ENCODE results near the gene ANO8. TPM values are rescaled to one million over a fixed set of nuclear protein-coding genes. Genes with fewer than 3 reads are reported as not detected.

ANO8 gene
- total RNA-seq, 1 donor from 2014 or later, result 13.4 TPM

DNA sequence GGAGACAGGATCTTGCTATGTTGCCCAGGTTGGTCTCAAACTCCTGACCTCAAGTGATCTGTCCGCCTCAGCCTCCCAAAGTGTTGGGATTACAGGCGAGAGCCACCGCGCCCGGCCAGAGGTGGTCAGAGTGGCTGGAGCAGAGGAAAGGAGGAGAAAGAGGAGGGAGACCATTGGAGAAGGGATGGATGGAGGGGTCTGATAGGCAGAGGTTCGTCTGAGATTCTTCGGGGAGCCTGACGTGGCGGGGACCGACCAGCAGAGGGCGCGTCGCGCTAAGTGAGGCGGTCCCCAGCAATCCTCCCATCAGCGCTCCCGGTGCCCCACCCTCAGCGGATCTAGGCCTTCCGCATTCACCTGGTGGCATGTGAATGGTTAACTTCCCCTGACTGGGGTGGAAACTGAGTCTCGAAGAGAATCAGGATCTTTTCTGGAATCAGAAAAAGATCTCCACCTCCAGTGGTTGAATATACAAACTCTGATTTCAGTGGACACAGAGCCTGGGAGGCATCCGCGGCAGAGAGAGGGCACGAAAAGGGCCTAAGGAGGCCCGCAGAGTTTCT, 11.5 kb upstream of the ANO8 start:
- intact Hi-C loops (cut with micrococcal nuclease), result loop anchor here (1.0 kb wide), 1 partner anchor 40 kb away; no protein-coding TSS in a partner anchor

DNA sequence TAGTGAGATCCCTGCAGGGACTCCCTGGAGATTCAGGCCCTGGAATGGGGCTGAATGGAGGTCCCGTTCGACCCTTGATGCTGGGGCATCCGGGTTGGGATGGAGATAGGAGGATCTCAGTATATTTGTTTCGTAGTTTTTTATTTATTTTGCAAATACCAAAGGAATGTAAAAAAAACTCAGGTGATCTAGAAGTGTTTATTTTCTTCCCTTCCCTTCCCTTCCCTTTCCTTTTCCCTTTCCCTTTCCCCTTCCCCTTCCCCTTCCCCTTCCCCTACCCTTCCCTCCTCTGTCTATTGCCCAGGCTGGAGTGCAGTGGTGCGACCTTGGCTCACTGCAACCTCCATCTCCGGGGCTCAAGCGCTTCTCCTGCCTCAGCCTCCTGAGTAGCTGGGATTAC, 7.2 kb upstream of the ANO8 start:
- intact Hi-C loops (cut with micrococcal nuclease), result no loop called here

DNA sequence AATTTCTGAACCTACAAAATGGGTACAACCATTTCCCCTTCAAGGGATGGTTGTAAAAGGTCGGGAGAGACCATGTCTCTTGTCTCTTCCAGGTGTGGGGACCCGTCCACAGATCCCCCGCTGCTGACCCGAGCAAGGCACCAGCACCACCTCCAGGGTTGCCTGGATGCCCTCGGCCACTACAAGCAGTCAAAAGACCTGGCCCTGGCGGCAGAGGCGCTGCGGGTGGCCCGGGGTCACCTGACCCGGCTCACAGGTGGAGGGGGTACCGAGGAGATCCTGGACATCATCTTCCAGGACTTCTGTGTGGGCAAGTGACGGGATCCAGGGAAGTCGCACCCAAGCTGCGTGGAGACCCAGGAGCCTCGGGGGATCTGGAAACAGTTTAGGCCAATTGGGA, 6.7 kb upstream of the ANO8 start:
- intact Hi-C loops (cut with micrococcal nuclease), result no loop called here

DNA sequence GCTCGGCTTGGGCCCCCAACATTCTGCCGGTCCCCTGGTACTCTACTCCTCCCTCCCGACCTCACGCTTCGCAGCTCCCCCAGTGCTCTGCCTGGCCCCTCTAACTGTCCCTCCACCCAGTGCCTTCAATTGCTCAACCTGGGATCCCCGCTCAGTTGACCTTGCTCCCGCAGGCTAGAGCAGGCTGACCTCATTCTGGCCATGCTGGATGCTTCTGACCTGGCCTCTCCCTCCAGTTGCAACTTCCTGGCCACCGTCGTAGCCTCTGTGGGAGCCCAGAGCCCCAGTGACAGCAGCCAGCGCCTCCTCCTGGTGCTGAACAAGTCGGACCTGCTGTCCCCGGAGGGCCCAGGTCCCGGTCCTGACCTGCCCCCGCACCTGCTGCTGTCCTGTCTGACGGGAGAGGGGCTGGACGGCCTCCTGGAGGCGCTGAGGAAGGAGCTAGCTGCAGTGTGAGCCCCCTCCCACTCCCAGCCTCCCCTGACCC, 6.3 kb upstream of the ANO8 start:
- intact Hi-C loops (cut with micrococcal nuclease), result no loop called here

DNA sequence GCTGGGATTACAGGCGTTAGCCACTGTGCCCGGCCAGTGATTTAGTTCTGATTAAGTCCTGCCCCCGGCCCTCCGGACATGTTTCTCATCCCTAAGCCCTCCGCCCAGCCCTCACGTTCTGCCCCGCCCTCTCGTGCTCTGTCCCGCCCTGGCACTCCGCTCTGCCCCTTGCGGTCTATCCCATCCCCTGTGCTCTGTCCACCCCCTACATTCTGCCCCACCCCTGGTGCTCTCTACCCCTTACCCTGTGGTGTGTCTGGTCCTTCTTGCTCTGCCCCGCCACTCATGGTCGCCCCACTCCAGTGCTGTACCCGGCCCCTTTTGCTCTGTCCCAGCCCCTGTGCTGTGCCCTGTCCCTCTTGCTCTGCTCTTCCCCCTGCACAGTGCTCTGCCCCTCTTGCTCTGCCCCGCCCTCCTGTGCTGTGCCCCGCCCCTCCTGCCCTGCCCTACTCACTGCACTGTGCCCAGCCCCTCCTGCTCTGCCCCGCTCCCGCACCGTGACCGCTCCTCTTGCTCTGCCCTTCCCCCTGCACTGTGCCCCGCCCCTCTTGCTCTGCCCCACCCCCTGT, 5.7 kb upstream of the ANO8 start:
- intact Hi-C loops (cut with micrococcal nuclease), result no loop called here

DNA sequence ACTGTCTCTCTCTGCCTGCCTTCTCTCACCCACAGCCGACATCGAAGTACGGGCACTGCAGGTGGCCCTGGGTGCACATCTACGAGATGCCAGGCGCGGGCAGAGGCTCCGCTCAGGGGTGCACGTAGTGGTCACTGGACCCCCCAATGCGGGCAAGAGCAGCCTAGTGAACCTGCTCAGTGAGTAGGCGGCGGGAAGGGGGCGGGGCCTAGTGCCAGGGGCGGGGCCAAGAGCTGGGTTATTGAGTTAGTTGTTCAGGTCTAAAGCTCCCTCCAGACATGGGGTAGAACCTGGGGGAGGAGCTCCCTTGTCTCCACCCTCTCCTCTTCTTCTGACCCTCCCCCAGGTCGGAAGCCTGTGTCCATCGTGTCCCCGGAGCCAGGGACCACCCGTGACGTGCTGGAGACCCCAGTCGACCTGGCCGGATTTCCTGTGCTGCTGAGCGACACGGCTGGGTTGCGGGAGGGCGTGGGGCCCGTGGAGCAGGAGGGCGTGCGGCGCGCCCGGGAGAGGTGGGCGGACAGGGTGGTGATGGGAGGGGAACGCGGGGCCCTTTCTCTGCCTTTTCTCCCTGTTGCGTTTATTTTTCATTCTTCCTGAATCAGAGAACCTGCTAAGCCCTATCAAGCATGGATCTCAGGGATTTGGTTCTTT, 4.6 kb upstream of the ANO8 start:
- intact Hi-C loops (cut with micrococcal nuclease), result loop anchor here (5.0 kb wide), 4 partner anchors 53 to 173 kb away; partner anchors contain the start of genes BST2, CCDC194 and PGLS

DNA sequence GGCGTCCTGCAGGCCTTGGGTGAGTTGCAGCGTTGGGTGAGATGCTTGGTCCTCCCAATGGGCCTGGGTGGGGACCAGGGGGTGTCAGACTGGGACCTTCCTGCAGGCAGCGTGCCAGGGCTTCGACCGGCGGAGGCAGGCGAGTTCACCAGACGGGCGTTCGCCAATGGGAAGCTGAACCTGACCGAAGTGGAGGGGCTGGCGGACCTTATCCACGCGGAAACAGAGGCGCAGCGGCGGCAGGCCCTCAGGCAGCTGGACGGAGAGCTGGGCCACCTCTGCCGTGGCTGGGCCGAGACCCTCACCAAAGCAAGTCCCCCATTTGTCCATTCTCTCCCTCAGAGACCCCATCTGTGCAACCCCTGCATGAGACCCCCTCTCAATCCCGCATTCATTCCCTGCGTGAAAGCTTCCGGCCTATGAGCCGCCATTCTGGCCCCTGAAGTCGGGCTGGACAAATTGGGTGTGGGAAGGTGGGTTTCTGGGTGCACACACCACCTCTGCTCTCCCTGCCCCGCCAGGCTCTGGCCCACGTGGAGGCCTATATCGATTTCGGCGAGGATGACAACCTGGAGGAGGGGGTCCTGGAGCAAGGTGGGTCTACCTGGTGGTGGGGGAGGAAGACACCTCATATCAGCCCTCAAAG, 3.9 kb upstream of the ANO8 start:
- intact Hi-C loops (cut with micrococcal nuclease), result loop anchor here (5.0 kb wide), 4 partner anchors 54 to 174 kb away; partner anchors contain the start of genes BST2, CCDC194 and PGLS

DNA sequence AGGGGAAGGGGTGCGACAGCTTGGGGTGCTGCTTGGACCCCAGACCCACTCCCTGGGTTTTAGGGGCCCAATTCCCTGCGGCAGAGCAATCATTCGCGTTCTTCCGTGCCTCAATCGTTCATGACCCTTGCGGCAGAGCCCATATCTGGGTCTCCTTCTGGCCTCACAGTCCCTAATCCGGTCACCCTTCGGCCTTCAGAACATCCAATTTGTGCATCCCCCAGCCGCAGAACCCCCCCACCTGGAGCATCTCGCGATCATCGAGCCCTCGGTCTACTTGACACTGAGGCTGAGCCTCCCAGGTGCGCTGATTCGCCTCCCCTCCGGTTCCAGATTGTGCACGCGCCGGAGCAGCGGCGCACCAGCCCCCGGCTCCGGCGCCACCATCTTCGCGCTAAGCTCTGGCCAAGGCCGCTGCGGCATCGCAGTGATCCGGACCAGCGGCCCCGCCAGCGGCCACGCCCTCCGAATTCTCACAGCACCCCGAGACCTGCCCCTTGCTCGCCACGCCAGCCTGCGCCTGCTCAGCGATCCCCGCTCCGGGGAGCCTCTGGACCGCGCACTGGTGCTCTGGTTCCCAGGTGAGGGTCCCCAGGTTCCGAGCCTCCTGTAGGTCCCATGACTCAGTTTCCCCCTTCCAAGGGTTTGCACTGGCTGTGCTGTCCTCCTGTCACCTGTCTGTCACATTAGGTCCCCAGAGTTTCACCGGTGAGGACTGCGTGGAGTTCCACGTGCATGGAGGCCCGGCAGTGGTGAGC, 3.2 kb upstream of the ANO8 start:
- intact Hi-C loops (cut with micrococcal nuclease), result loop anchor here (1.0 to 5.0 kb wide), 6 partner anchors 29 to 174 kb away; partner anchors contain the start of genes BABAM1, BST2, CCDC194 and DDA1

DNA sequence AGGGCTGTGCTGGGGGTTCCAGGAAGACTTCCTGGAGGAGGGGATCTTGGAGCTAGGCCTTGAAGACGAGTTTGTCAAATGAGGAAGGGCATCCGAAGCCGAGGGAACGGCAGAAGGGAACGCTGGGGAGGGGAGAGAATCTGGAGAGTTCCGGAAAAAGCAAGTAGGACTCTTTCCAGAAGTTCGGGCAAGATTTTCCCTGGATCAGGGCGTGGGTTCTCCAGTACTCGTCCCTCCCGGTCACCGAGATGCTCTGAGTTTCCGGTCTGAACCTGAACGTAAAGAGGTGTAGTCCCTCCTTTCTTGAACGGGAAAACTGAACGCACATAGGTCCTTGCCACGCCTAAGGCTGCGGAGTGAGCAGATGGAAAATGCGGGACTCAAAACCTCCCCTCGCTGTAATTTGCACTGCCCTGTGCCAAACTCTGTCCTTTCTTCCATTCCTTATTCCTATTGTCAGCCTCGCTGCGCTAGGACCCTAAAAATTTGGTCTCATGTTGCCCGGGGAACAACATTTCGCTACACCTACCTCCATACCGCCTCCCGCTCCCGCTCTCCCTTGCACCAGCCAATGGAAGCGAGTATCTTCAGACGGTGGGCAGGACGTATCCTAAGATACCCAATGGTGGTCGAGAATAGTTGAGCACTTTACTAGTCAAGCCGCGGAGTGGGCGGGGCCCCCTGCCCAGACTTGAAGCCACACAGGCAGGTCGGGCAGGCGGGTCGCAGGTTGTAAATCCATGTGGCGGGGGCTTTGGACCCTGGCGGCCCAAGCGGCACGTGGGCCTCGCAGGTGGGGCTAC, 2.4 kb upstream of the ANO8 start, which contains the start of gene GTPBP3:
GTPBP3 (plus strand) TSS at position 682 of the 803 bp plus-strand sequence; CDS start at position 741, 59 bp downstream.
- intact Hi-C loops (cut with micrococcal nuclease), result loop anchor here (1.0 to 5.0 kb wide), 6 partner anchors 28 to 175 kb away; partner anchors contain the start of genes BABAM1, BST2, CCDC194 and DDA1

DNA sequence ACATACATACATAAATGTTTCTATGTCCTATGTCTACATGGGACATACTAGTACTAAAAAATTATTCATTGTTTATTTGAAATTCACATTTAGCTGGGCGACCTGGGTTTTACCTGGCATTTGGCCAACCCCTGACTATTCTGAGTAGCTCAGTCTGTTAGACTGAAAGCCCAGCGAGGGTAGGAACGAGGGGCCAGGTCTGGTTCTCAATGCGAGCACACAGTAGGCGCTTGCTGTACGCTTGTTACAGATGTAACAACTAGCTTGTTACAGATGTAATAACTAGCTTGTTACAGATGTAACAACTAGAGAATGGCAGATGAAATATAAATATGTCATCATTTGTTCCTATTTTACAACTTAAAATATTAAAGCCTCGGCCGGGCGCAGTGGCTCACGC, 920 bp upstream of the ANO8 start:
- intact Hi-C loops (cut with micrococcal nuclease), result loop anchor here (5.0 kb wide), 4 partner anchors 57 to 177 kb away; partner anchors contain the start of genes BST2, CCDC194 and PGLS

DNA sequence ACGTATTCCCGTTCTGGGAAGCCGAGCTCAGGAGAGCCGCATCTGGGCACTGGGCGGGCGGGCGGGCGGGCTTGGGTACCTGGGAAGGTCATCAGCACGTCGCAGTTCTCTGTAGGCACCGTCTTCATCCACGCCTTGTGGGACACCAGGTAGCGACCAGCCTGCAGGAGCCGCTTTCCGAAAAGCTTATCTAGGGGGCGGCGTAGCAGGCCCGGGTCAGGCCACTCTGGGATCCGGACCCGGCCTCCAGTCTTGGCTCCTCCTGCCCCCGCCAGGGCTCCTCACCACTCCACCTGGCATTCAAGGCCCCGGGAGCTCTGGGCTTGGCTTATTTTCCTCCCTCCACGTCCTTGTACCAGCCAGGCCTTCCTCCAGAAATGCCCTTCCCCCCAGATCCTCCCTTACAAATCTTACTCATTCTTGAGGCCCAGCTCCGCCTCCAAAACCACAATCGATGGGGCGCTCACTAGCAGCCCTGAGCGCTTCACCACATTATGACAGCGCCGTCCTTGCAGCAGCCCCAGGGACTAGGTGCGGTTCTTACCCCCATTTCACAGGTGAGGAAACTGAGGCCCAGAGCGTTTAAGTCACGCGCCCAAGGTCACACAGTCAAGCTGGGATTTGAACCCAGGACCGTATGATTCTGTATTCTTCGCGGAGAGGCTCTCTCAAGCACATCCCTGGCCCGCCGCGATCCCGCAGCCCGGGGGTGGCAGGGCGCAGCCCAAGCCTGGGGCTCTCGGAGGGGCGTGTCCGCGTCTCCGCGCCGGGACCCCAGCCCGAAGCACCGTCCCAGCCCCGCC, 843 bp downstream of the ANO8 start:
- intact Hi-C loops (cut with micrococcal nuclease), result no loop called here

DNA sequence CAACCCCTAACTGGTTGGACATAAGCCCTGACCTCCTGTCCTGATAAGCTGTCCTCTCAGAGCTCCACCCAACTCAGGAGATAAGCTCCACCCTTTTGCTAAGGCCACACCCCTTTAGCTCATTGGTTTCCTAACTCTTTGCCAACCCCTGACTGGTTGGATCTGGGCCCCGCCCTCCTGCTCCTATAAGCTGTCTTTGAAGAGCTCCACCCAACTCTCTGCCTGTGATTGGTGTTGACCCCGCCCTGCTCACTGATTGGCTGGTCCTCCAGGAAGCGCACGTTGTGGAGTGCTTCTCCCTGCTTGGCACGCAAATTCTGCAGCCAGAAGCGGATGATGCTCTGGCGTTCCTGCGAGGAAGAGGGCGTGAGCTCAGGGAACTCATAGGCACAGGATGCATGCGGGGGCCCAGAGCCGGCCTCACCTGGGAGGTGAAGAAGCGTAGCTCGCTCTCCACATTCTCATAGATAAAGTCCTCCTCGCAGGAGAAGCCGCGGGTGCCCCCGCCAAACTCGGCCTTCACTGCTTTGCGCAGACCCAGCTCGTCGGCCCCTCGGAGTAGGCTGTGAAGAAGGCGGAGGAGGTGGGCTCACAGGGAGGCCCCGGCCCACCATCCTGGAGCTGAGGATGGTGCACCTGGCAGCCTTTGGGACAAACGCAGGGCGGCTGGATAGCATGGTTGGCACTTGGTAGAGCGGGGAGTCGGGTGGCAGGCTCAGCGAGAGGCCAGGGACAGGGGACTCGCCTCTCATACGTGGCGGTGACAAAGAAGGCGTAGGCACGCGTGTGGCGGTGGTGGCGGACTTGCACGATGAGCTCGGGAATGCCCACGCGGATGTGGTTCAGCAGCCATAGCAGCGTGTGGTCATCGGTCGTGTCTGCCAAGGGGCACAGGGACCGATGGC, 1.7 kb downstream of the ANO8 start:
- intact Hi-C loops (cut with micrococcal nuclease), result no loop called here

DNA sequence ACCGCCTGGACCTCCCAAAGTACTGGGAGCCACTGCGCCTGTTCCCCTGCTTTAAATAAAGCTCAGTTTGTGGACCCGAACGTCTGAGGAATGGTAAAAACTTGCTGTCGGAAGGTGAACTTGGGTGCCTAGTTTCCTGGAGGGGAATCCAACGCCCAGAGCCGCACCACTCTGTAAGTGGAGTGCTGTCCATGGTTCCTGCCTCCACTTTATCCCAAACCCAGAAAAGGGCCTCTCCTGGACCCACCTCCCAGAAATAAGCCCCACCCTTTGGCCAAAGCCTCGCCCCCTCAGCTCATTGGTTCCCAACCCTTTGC, 2.3 kb downstream of the ANO8 start:
- intact Hi-C loops (cut with micrococcal nuclease), result no loop called here

DNA sequence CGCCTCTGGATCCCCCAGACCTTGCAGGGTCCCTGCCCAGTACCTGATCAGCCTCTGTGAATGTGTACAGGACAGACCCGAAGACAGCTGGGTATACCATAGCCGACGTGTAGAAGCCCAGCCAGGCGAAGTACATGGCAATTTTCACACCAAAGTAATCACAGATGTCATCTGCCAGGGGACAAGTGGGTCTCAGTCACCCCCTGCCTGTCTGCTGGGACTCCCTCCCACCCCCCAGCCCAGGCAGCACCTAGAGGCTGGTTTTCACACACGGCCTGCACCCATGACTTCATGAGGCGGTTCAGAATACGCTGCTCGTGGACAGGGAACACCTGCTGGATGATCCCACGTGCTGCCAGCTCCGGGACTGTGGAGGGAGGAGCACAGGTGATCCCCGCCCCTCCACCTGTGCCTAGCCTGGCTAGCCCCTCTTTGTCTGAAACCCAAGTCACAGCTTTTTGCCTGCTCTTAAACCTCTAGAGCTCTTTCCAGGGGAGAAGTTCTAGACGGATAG, 3.6 kb downstream of the ANO8 start:
- intact Hi-C loops (cut with micrococcal nuclease), result no loop called here

DNA sequence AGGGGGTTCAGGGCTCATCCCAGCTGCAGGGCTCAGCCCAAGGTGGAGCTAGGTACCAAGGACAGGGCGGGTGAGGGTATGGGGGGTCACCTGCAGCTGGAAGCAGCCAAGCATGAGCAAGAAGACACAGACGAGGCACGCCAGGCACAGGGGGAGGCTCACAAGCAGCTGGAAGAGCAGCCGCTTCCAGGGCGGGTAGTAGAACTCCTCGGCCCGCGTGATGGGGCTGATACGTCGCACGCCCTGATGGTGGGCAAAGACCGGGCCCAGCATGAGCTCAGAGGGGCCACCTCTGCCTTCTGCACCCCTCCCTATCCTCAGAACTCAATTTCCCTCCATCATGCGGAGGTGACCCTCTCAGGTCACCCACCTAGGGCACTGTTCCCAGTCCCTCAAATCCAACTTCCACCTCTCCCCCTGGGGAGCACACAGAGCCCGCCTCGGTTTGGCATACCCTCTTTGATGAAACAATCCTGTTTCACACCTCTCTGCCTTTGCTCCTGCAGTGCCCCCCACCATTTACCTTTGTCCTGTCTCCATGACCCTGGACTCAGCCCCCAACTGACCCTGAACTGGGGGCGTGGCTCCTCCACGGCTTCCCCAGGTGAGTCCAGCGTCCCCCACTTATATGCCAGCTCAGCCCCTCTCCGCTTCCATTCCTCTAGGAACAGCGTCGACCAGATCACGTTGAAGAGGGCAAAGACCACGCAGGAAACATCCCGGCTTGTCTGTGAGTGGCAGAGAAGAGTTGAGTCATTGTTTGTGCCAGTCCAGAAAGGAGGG, 4.2 kb downstream of the ANO8 start:
- intact Hi-C loops (cut with micrococcal nuclease), result no loop called here

DNA sequence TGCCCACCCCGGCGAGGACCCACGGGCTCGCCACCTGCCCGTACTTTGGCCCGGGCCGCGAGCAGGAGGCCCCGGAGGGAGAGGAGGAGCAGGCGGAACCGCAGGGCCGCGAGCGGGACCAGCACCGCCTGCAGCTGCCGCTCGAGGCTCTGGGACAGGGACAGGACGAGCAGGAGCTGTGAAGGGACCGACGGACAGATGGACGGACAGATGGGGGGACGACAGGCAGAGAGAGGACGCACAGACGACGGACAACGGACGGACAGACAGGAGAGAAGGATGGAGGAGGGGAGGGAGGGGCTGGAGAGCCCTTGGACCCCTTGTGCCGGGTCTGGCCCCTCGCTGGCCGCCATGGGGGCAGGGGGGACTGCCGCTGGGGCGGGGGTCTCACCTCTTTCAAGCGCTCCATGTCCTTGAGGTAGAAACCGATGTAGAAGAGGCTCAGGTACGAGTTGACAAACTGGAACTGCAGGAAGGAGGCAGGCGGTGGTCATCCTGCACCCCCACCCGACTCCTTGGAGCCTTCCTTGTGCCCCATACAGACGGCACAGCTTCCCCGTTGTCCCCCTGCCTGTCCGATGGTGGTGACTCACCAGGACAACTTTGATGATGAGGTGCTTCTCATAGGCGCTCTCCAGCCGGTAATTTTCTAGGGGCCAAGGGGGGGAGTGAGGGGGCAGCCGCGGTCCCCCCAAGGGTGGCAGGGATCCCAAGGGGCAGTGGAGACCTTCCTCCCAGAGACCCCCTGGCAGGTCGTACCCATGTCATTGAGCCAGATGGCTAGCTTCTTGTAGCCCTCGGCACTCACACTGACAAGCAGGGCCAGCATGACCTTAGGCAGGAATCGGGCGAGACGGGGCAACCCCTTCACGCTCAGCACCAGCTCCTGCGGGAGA, 5.0 kb downstream of the ANO8 start:
- intact Hi-C loops (cut with micrococcal nuclease), result no loop called here

Data from T-helper 2 cell treated with Interferon-gamma antibody and Interleukin-4, amounts not matched to agents 100 ng/mL and 5 ng/mL, for 36 hours (primary cell).